GM19193 (cell line): ENCODE data around the gene RNF141.

Source experiments
- POLR2A ChIP-seq: IDR thresholded peaks from 4 replicates; pipeline ENCODE4 v1.6.1; 2011; ENCODE audit not compliant: insufficient read depth, insufficient read length; ENCODE audit errors: extremely low read depth

Gene RNF141

DNA sequence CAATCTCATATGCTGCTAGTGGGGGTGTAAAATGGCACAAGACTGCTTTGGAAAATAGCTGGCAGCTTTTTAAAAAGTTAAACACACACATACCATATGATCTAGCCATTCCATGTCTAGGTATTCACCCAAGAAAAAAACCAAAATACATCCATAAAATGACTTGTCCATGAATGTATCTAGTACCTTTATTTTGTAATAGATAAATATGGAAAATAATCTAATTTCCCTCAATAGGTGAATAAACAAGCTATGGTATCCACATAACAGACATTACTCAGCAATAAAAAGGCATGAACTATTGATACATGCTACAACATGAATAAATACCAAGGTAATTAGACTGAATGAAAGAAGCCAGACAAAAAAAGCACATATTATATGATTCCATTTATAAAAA, 22.9 kb downstream of the RNF141 start:
- no peak for TF ChIP-seq POLR2A

DNA sequence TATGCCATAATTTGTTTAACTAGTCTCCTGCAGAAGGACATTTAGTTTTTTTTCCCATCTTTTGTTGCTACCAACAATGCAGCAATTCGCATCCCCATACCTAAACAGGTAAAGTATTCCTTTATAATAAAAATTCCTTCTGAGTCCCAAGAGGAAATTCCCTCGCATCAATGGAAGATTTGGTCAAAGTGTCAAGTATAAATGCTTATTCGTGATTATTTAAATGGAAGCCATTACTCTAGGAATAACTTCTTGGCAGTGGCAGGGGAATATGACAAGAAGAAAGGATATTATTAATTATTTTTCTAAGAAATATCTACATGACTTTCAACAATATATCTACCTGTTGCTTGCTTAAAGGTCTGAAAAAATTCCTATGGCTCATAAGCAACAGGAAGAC, 25.6 kb downstream of the RNF141 start:
- no peak for TF ChIP-seq POLR2A

DNA sequence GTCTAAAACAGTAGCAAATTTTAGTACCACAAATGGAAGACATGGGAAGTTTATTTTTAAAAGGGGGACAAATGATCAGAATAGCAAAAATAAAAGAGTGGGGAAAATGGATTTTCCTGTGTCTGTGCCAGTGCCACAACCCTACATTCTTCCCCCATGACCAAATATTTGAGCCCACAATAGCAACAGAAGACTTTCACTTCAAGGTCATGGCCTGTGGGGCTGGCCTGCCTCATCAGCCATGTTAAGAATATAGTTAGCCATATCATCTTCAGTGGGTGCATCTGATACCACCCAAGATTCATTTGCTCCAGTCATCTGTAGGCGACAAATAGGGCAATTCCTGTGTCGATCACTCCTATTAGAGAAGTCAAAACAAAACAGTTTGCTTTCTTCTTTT, 26.3 kb downstream of the RNF141 start:
- no peak for TF ChIP-seq POLR2A

DNA sequence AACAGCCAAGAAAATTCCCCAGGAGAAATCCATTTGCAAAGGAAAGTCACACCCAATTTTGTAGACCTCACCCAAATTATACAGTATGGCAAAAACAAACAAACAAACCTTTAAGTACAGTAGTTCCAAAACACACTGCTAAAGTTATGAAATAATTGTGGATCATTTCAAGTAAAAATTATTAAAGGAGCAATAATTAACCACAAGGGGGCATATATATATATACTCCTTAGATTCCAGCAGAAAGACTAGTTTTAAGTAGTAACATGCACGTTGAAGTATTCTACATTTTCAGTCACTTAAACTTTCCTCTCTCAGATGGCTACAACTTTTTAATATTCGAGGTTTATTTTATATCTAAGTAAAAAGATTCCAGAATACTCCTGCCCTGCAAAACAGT, 26.8 kb downstream of the RNF141 start:
- TF ChIP-seq POLR2A: no peak

DNA sequence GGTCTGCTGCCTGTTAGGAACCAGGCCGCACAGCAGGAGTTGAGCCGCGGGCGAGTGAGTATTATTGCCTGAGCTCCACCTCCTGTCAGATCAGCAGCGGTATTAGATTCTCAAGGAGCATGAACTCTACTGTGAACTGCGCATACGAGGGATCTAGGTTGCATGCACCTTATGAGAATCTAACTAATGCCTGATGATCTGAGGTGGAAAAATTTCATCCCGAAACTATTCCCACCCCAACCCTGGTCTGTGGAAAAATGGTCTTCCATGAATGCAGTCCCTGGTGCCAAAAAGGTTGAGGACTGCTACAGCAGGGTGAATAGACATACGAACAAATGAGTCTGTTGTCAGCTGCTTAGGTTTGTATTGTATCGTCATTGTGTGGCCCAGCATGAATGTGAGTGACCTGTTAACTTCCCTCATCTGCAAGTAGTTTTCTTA, 29.8 kb downstream of the RNF141 start:
- no peak for TF ChIP-seq POLR2A

DNA sequence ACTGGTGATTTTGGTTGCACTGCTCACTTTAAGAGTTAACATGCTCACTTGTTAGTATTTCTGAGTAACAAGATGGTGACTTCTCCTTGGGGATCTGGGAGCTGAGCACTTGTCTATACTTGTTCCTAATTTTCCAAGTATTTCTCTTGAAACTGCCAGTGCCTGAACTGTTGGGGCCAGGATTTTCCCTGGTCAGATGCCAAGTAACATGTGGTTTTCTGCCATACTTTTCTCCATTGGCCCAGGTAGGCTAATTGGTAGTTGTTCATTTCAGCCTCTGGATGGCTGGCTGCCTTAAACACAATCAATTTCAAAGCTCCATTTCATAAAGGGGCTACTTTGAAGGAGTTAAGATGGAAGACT, 35.0 kb downstream of the RNF141 start:
- TF ChIP-seq POLR2A: no peak

DNA sequence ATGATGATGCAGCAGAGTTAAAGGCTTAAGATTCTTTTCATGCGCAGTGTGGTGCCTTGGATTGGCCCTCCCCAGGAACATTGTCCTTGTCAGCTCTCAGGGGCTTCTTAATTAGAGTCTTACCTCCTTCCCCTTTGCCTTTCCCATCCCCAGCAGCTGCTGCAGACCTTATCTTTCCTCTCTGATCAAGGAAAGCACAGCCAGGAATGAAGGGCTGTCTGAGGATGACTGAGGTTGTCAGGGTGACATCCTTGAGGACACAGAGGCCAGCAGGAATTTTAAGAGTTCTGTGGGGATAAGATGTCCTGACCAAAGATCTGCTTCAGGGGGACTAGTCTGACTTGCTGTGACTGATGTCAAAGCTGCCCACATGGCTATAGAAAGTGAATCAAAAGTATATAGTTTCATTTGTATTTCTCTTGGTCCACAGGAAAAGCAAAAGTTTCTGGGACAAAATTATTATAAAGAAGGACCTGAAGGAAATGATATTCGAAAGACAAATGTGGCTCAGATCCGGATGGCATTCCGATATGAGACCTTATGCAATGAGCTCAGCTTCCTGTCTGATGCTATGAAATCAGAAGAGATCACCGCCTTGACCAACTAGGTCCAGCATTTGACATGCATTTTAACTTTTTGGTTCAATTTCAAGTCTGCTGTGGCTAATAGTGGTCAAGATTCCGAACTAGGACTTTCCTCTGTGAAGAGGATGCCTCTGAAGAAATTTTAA, 35.5 kb downstream of the RNF141 start:
- TF ChIP-seq POLR2A: no peak

DNA sequence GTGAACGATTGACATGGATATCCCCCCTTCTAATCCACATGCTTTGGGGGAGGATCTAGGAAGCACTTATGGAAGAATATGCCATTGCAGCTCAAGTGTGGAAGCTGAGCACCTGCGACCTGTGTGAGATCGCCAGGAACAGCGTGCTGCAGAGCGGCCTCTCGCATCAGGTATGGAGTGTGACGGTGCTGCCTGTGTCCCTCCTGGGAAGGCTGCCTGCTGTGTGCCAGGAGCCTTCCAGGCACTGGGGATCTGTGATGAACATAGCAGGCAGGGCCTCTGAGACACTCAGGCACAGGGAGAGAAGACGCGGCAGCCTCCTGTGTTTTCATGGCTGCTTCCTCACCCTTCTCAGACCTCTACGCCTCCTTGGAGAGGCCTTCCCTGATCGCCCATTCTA, 36.5 kb downstream of the RNF141 start:
- TF ChIP-seq POLR2A: no peak

DNA sequence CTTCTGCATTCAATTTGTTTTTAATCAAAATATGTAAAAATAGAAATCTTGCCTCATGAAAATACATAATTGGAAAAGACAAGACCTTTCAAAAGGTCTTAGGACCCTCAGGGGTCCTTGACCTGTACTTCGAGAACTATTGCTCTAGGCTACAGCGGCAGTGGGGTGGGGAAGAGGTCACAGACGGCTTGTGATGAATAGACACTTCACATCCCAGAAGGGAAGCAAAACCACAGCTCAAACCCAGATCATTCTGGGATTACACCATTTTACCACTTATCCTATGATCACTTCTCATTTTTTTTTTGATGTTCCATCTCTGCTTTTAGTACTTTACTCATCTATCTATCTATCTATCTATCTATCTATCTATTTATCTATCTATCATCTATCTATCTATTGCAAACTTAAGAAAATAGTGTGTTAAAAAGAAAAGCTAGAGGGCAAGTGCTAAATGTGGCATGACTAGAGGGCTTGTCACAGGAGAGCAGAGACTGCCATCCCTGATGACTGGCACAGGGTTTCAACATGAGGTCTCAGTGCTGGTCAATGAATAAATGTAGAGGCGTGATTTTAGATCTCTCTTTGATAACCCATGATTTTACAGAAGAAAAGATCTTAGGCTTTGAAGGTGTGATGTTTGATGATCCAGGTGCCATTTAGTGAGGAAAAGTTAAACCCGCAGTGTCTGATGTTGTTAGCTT, 37.1 kb downstream of the RNF141 start:
- no peak for TF ChIP-seq POLR2A

DNA sequence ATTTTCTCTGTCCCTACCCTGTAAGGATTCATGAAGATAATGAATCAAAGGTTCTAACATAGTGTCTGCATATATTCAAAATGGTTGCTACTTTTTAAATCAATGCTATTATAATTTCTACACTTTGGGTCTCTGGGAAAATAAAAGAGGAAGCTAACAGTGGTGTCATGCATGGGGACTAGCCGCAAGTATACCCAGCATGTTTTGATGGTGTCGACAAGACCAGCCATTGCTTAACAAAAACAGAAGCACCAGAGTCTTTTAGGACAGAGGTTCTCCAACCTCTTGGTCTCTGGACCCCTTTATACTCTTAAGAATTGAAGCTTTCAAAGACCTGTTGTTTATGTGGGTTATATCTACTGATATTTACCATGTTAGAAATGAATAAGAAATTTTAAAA, 37.8 kb downstream of the RNF141 start:
- TF ChIP-seq POLR2A: no peak

DNA sequence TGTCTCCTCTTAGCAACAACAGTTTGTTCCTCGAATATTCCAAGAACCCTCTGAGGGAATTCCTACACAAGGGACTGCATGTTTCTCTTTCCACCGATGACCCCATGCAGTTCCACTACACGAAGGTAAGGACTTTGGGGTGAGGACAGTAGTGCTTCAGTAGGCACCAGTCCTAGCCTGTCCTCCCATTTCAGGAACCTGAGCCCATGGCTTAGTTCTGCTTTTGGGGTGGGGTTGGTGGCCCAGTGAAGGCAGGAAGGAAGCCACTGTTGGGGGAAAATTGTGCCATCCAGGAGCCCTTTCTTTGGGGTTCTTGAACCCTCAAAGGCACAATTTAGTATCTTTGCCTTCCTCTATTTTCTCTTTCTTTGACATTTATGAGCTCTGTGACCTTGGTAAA, 38.2 kb downstream of the RNF141 start:
- TF ChIP-seq POLR2A: no peak

DNA sequence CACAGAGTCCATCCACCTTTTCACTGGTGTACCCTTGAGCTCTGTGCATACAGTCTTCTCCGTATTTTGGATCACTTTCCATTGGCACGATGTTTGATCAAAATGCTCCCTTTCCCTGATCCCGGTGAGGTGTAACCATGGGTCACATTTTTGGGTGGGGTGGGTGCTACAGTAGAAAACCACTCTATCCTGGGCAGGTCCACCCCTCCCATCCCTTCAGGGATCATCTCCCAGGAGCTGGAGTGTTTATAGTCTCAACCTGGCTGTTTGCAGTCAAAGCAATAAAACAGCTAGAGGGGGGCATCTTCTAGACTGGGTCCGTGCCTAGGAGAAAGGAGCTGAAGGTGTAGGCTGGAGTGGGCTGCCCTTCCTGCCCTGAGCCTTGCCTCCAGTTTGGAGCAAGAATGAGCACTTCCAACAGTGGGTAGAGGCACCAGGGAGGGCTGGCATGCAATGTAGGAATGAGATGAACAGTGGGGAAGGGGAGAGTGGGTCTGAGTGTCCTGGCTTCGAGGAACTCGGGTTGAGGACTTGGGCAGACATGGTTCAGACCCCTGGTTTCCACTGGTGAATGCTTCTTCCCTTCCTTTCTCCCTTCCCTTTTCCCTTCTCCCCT, 38.8 kb downstream of the RNF141 start:
- TF ChIP-seq POLR2A: no peak

DNA sequence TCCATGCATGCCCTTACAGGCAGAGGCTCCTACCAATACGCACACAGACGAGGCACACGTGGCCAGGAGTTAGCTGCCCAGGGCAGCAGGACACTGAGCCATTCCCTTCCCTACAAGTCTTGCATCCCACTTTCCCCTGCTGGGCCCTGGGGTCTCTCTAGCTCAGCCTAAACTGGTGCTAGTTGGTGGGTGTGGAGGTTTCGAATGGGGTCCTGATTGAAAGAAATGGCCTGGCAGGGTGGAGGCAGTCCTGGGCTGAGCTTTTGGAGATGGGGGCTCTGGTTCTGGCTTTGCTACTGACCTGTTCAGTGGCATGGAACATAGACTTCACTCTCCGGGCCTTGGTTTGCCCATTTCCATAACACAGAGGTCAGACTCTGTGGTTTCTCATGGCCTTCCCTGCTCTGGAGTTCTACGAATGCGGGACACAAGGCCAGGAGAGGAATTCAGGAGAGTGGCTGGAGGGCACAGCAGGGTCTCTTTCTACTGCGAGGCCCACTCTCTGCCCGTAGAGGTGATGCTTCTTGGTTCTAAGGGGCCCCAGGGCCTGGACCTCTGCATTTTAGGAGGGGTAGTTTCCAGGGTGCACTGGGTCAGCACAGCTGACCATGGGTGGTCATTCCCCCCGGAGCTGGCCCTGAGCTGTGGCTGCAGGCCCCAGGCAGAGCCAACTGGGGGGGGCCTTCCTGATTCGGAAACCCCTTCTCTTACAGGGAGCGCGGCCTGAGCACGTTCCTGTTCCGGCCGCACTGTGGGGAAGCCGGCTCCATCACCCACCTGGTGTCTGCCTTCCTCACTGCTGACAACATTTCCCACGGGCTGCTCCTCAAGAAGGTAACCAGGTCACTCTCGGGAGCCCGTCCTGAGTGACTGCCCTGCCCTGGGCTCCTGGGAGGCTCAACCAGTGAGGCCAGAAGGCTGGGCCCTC, 40.0 kb downstream of the RNF141 start:
- TF ChIP-seq POLR2A: no peak

DNA sequence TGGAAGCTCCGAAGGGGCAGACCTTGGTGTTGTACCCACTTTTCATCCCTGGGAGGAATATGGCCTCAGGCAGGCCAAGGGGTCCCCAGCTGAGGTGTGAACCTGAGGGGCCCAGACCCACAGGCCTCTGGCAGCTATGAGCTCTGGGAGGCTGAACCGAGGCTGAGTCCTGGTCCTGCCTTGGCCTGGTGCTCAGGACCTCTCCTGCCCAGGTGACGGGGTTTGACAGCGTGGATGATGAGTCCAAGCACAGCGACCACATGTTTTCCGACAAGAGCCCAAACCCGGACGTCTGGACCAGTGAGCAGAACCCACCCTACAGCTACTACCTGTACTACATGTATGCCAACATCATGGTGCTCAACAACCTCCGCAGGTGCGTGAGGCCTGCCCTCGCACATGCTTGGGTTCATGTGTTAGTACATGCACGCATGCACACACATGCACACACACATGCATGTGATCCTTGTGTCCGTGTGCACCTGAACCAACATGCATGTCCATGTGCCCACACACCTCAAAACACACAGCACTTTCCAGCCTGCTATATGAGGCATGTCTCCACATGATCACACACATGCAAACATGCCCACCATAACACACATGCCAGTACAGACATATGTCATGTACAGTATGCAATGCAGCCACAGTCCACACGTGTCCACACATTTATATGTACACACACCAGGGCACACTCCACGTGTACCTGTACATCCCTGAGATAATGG, 40.9 kb downstream of the RNF141 start:
- no peak for TF ChIP-seq POLR2A

DNA sequence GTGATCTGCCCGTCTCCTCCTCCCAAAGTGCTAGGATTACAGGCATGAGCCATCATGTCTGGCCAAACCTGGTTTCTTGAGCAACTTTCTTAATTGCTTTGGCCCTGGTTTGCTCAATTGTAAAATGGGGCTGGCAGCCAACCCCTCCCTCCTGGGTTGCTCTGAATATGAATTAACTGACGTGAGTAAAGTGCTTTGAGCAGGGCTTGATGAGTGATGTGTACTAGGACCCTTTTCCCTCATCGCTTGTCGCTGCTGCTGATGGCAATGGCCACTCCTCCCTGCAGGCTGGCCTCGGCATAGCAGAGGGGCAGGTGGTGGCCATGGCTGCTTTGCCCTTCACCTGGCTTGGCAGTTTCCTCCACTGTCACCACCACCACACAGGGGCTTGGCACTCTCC, 41.5 kb downstream of the RNF141 start:
- TF ChIP-seq POLR2A: no peak
